Stomach (tissue), 9 donors: Measurements from ENCODE around the gene CCDC14. TPM values are rescaled to one million over a fixed set of nuclear protein-coding genes. Genes with fewer than 3 reads are reported as not detected.

Experiments used
- DNase-seq, 2 donors: peaks; one replicate each; pipeline versions ENCODE4 v3.0.0 to v3.0.0-alpha.2; 2013 to 2019
- H3K27ac ChIP-seq, 5 donors: fragments of 200-600 bp in 4 of 5; sonication (generic) in 4 of 5; one replicate each; pipeline ENCODE4 v1.5.1; 2013 to 2019; ENCODE audit warnings: mild to moderate bottlenecking in 1 of 5, moderate library complexity in 1 of 5
- H3K27me3 ChIP-seq, 3 donors: fragments of 200-600 bp; sonication (generic); one replicate each; pipeline ENCODE4 v1.5.1; 2017 to 2019; ENCODE audit warnings: mixed run types in 1 of 3
- H3K36me3 ChIP-seq, 4 donors: fragments of 200-600 bp; sonication (generic); 1 replicate in 3 of 4; 2 replicates in 1 of 4; pipeline ENCODE4 v1.5.1; 2016 to 2019
- H3K4me1 ChIP-seq, 4 donors: fragments of 200-600 bp; sonication (generic); one replicate each; pipeline ENCODE4 v1.5.1; 2016 to 2019
- H3K4me3 ChIP-seq, 4 donors: fragments of 200-600 bp; sonication (generic) in 3 of 4; one replicate each; pipeline ENCODE4 v1.5.1; 2016 to 2019; ENCODE audit warnings: mild to moderate bottlenecking in 1 of 4
- H3K9me3 ChIP-seq, 4 donors: fragments of 200-600 bp; sonication (generic); one replicate each; pipeline ENCODE4 v1.5.1; 2016 to 2019
- EP300 ChIP-seq: sonication (generic); formaldehyde crosslinking; IDR thresholded peaks from one replicate; pipeline ENCODE4 v1.6.1; 2017; ENCODE audit warnings: antibody characterized with exemption
- POLR2A ChIP-seq, 4 donors: fragments of 450-650 bp; IDR thresholded peaks; one replicate each; pipeline ENCODE4 v1.6.1; 2016; ENCODE audit warnings: antibody characterized with exemption in 4 of 4, control low read depth in 2 of 4, mild to moderate bottlenecking in 1 of 4, moderate library complexity in 1 of 4
- POLR2AphosphoS5 ChIP-seq, 3 donors: sonication (generic); formaldehyde crosslinking; IDR thresholded peaks; one replicate each; pipeline ENCODE4 v1.6.1; 2016; ENCODE audit warnings: antibody characterized with exemption in 3 of 3
- WGBS, 5 donors: extraction: QIAGEN DNeasy Blood & Tissue Kit in 3 of 5; methylation state at CpG; one replicate each; pipeline versions ENCODE4 v1.1.5 to v1.1.7; 2013 to 2018; 5-methylcytosine and 5-hydroxymethylcytosine counted together
- intact Hi-C: fragments of 100-400 bp; cut with DNase I; formaldehyde crosslinking; loops from one replicate; pipeline ENCODE4 v1.15.1; 2023; ENCODE audit warnings: low total_unique reads
- polyA plus RNA-seq, 3 donors: library from polyadenylated mRNA; stranded (reverse); fragments of 200-250 nt; gene quantifications; one replicate each; pipeline ENCODE4 v1.2.3, GENCODE V29; 2013
- total RNA-seq, 5 donors: library from RNA; depleted of rRNA; stranded (reverse); fragments of >200 nt; gene quantifications; one replicate each; pipeline versions ENCODE4 v1.1.0 to v1.2.3, GENCODE V29; 2014 to 2016
- TF ChIP-seq, protein P1 (sequence below), 7 experiments: fragments of 450-650 bp in 4 of 7; fragments of 200-600 bp in 3 of 7; sonication (generic) in 3 of 7; IDR thresholded peaks; one replicate each; pipeline ENCODE4 v1.5.1; 2016 to 2019; ENCODE audit warnings: antibody characterized with exemption in 7 of 7, control low read depth in 2 of 7, mild to moderate bottlenecking in 1 of 7
- donor health status: healthy with polysubstance abuse.
- donor health status: Bipolar disorder and iron deficiency.
- donor health status: healthy.

The CCDC14 gene
- total and polyA plus RNA-seq, 8 donors = 3.9 to 127 (median 61.1) TPM

DNA sequence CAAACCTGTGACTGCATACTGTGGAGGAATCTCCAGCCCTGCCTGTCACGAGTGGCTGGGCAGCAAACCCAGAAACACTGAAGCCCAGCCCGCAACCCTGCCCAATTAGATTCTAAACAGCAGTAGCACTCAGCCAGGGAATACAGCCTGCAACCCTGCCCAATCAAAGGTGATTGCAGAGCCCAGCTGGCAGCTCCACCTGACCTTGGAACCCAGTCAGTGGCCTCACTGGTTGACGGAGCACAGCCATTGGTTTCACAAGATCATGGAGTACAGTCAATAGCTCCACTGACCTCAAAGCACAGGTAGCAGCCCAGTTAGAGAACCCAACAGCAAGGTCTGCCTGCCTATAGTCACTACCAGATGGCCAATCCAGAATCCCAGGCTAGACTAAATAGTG lies 41.7 kb downstream of the CCDC14 start:
- 90 to 98% (median 94%) methylated on average over 3 of the region's 3 CpGs for WGBS, 5 donors
- TF ChIP-seq, protein P1, sequence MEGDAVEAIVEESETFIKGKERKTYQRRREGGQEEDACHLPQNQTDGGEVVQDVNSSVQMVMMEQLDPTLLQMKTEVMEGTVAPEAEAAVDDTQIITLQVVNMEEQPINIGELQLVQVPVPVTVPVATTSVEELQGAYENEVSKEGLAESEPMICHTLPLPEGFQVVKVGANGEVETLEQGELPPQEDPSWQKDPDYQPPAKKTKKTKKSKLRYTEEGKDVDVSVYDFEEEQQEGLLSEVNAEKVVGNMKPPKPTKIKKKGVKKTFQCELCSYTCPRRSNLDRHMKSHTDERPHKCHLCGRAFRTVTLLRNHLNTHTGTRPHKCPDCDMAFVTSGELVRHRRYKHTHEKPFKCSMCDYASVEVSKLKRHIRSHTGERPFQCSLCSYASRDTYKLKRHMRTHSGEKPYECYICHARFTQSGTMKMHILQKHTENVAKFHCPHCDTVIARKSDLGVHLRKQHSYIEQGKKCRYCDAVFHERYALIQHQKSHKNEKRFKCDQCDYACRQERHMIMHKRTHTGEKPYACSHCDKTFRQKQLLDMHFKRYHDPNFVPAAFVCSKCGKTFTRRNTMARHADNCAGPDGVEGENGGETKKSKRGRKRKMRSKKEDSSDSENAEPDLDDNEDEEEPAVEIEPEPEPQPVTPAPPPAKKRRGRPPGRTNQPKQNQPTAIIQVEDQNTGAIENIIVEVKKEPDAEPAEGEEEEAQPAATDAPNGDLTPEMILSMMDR (IDR thresholded peaks at IDR 0.05) = no peak
- TF ChIP-seq EP300 (no peak), POLR2AphosphoS5 (IDR thresholded peaks at IDR 0.05) (no peak)
- intact Hi-C loops = no loop called here
- Histone ChIP-seq H3K9me3 (peaks cover 0 to 33% (median 22%) of the 10 kb centered on the region in 4 donors), H3K27me3 (no peaks in the 10 kb centered on the region), H3K4me1 (no peaks in the 10 kb centered on the region), H3K36me3 (peaks cover 0 to 60% (median 39%) of the 10 kb centered on the region in 4 donors), H3K27ac (no peak overlapping the region), H3K4me3 (no peak overlapping the region)
- DNase-seq = no peak

DNA sequence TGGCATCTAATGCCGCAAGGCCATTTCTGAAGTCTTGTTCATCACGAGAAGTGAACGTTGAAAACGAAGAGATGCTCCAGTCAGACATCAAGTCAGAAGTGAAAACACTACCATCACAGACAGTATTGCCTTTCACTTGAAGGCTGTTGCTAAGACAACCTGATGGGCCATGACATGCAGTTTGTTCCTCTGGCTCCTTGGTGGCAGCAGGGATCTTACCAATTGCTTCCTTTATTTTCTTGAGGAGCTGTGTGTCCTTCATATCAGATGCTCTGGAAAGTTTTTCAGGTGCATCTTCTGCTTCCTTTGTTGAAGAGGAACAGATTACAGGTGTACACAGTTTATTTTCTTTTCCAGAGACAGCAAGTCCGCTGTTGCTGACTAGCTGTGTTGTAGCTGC lies 46.2 kb downstream of the CCDC14 start:
- H3K36me3 ChIP-seq = peaks cover 0 to 25% (median 14%) of the 10 kb centered on the region in 4 donors
- no peak overlapping the region for H3K4me3 ChIP-seq
- no peaks in the 10 kb centered on the region for H3K27me3 ChIP-seq
- H3K9me3 ChIP-seq = peaks cover 0 to 5% (median 0%) of the 10 kb centered on the region in 4 donors
- TF ChIP-seq POLR2AphosphoS5 (IDR thresholded peaks at IDR 0.05) (no peak), EP300 (no peak), POLR2A (IDR thresholded peaks at IDR 0.05) (no peak)
- TF ChIP-seq, protein P1 (IDR thresholded peaks at IDR 0.05) = no peak
- no peak overlapping the region for H3K27ac ChIP-seq
- intact Hi-C loops = no loop called here
- DNase-seq = no peak
- no peaks in the 10 kb centered on the region for H3K4me1 ChIP-seq
- 75 to 96% (median 77%) methylated on average over 5 of the region's 5 CpGs for WGBS, 5 donors

GRCh38 chr3:123909785-123910184 lies 51.2 kb downstream of the CCDC14 start:
- DNase-seq = no peak
- Histone ChIP-seq H3K4me1 (no peaks in the 10 kb centered on the region), H3K36me3 (peaks cover 0 to 2% (median under 1%) of the 10 kb centered on the region in 4 donors), H3K27me3 (no peaks in the 10 kb centered on the region), H3K4me3 (no peak overlapping the region), H3K27ac (no peak overlapping the region), H3K9me3 (no peaks in the 10 kb centered on the region)
- TF ChIP-seq EP300 (no peak), POLR2A (IDR thresholded peaks at IDR 0.05) (no peak), POLR2AphosphoS5 (IDR thresholded peaks at IDR 0.05) (no peak)
- TF ChIP-seq, protein P1 (IDR thresholded peaks at IDR 0.05) = no peak
- intact Hi-C loops = no loop called here
- WGBS, 5 donors = 85 to 95% (median 89%) methylated on average over 2 of the region's 2 CpGs

DNA sequence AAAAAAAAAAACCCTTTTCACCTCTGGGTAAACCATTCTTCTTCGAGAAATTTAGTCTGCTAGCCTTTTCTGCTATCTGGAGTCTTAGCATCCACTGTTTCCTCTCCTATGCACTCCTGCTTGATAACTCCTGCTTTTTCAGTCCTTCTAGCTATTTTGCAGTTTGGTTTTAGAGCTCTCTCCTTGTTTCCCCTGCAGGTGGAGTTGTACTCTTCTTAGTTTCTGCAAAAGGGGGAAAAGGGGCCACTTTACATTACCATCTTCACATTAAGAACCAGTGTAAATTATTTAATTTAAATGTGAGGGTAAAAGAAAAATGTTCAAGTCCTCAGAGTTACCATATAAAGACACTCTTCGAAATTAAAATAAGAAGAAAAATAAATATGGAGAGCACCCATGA lies 53.3 kb downstream of the CCDC14 start:
- intact Hi-C loops = no loop called here
- H3K4me3 ChIP-seq = no peak overlapping the region

GRCh38 chr3:123899300-123899865 lies 61.6 kb downstream of the CCDC14 start:
- Histone ChIP-seq H3K4me3 (no peak overlapping the region), H3K36me3 (no peaks in the 10 kb centered on the region), H3K27me3 (no peaks in the 10 kb centered on the region), H3K4me1 (no peaks in the 10 kb centered on the region), H3K27ac (no peak overlapping the region), H3K9me3 (no peaks in the 10 kb centered on the region)
- intact Hi-C loops = no loop called here
- DNase-seq = no peak
- TF ChIP-seq, protein P1 (IDR thresholded peaks at IDR 0.05) = no peak
- TF ChIP-seq POLR2AphosphoS5 (IDR thresholded peaks at IDR 0.05) (no peak), EP300 (no peak), POLR2A (IDR thresholded peaks at IDR 0.05) (no peak)
- 77 to 87% (median 83%) methylated on average over 5 of the region's 5 CpGs for WGBS, 5 donors

More for the DNA sequence above, 53.3 kb downstream of the CCDC14 start:
- Histone ChIP-seq H3K27me3 (no peaks in the 10 kb centered on the region), H3K27ac (no peak overlapping the region), H3K36me3 (no peaks in the 10 kb centered on the region), H3K4me1 (no peaks in the 10 kb centered on the region), H3K9me3 (no peaks in the 10 kb centered on the region)
- TF ChIP-seq POLR2AphosphoS5 (IDR thresholded peaks at IDR 0.05) = no peak
- 68 to 77% (median 74%) methylated on average over 2 of the region's 2 CpGs for WGBS, 5 donors
- no peak for DNase-seq
